NCI-H82 (cell line): ENCODE results near the gene FAM83G.
"Not testable (repeated sequence)": the region's sequence is repeated elsewhere in the genome, so short reads cannot be mapped to it uniquely, and the experiment has no call there.

Source experiments
- DNase-seq: peaks from one replicate; lab custom pipeline; 2025; lab: John Stamatoyannopoulos, UW

The FAM83G gene, protein sequence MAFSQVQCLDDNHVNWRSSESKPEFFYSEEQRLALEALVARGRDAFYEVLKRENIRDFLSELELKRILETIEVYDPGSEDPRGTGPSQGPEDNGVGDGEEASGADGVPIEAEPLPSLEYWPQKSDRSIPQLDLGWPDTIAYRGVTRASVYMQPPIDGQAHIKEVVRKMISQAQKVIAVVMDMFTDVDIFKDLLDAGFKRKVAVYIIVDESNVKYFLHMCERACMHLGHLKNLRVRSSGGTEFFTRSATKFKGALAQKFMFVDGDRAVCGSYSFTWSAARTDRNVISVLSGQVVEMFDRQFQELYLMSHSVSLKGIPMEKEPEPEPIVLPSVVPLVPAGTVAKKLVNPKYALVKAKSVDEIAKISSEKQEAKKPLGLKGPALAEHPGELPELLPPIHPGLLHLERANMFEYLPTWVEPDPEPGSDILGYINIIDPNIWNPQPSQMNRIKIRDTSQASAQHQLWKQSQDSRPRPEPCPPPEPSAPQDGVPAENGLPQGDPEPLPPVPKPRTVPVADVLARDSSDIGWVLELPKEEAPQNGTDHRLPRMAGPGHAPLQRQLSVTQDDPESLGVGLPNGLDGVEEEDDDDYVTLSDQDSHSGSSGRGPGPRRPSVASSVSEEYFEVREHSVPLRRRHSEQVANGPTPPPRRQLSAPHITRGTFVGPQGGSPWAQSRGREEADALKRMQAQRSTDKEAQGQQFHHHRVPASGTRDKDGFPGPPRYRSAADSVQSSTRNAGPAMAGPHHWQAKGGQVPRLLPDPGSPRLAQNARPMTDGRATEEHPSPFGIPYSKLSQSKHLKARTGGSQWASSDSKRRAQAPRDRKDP

DNA sequence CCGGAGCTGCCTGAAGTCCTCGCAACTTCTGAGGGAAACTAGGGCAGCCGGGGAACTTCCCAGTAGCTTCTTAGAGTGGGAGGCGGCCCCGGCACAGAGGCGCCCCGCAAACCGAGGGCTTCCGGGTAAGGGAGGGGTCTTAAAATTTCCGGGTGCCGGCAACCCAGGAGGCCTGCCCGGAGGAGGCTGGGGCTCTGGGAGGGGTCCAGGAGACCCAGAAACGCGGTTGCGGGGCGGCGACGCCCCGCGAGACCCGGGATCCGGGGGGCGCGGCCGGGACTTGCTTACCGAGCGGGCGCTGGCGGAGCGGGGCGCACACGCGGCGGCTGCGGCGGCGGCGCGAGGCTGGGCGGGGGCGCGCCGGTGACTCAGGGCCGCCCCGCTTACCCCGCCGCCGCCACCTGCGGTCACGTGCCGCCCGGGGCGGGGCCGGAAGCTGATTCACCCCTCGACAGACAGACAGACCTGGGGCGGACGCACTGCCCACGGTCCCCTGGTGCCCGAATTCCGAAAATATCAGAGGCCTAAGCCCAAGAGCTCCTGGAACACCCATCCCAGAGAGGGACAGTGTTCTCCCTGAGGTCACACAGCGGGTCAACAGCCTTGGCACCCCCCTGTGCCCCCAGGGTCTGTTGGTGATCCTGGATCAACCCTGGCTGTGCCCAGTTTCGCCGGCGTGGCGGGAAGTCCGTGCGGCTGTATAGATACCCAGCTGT is at the start of gene FAM83G:
FAM83G (minus strand) TSS at position 344 of the 716 bp plus-strand sequence. CDS start 723 bp downstream, outside the sequence.
- DNase-seq = peak; percentile 60

DNA sequence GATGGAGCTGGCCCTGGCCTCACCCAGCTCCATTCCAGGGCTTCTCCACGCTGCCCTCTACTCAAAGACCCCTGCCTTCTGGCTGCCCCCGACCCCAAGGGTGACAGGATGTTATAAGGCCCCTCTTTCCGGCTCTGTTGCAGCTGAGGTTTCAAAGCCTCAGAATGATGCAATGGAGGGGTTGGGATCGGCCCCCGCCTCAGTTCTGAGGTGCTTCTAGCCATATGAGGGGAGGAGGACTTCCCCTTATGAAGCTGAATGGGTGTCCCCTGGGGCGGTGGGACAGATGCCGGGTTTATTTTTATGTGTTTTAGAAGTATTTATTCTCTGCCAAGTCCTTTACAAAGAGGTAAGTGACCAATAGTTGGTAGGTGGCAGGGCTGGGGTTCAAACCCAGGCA is 44.3 kb upstream of the FAM83G start:
- DNase-seq = not testable (repeated sequence)

DNA sequence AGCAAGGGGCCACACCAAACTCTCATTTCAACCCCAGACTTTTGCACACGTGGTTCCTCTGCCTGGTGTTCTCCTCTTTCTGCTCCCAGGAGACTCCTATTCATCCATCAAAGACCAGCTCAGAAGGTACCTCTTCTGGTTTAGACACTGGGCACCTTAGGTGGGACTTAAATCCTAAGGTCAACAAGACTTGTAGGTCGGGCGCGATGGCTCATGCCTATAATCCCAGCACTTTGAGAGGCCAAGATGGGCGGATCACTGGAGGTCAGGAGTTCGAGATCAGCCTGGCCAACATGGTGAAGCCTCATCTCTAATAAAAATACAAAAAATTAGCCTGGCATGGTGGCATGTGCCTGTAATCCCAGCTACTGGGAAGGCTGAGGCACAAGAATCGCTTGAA is 42.9 kb upstream of the FAM83G start:
- DNase-seq = not testable (repeated sequence)

DNA sequence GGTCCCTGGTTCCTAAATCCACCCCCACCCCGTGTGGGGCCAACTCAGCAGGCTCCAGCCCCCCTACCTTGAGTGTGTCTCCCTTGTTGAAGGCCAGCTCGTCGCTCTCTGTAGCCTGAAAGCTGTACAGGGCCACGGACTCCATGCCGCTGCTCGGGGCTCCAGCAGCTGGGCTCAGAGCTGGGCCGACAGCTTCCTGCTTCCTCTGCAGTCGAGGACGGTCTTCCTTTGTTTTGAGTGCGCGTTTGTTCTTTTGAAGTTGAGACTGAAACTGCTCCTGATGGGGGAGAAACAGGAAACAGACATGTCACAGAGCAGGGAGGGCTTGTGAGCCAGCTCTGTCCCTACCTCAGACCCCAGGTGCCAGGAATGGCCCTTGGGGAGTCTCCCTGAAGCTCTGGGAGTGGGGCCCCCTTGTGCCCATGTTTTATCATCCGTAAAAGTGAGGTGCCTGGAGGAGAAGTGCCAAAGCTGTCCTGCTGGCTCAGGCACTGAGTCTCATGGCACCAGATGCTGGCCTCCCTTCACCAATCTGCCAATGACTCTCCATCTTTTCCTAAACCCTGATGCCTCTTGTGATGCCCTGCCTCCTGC is 42.3 kb upstream of the FAM83G start, which contains the start of gene GRAP:
GRAP (minus strand) TSS at position 176 of the 594 bp plus-strand sequence; CDS start at position 145, 31 bp downstream.
- DNase-seq = not testable (repeated sequence)

DNA sequence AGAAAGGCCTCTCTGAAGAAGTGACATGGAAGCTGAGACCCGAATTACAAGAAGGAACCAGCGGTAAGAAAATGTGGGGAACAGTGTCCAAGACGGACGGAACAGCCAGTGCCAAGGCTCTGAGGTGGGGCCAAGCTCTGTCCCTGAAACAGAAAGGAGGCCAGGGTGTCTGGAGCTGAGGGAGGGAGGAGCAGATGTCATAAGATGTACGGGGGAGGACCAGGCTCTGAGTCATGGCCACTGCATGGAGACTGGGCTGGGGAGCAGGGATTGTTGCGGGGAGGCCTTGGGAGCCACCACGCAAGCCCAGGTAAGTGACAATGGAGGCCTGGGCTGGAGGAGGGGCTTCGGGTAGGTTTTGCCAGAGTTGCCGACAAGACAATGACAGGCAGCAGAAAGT is 40.1 kb upstream of the FAM83G start:
- not testable (repeated sequence) for DNase-seq

DNA sequence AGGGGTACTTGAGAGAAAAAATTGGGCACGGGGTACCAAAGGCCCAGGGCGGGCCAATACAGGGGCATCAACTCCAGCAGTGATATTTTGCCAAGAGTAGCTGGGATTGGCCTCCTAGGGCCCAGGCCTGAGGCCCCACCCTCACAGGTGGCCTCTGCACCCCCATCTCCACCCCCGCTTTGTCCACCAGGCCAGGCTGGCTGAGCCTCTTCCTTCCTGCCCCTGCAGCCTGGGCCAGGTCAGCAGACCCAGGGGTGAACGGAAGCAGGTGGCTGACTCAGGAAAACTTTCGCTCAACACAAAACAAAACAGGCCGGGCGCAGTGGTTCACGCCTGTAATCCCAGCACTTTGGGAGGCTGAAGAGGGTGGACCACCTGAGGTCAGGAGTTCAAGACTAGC is 38.5 kb upstream of the FAM83G start:
- not testable (repeated sequence) for DNase-seq

DNA sequence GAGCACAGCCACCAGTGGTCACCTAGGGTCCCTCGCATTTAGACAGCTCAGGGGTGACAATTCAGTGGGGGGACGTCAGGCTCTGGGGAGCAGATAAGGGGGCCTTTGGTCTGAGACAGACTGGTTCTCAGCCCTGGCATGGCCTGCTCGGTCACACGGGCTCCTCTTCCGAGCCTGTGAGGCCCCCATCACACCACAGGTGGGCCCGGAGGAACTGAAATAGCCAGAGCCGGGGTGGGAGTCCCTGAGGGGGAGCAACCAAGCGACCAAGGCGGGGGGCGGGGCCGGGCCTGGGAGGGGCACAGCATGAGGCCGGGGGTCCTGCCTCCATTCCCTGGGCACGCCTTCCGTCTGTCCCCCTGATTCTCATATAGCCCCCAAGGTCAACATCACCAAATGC is 37.8 kb upstream of the FAM83G start:
- not testable (repeated sequence) for DNase-seq

DNA sequence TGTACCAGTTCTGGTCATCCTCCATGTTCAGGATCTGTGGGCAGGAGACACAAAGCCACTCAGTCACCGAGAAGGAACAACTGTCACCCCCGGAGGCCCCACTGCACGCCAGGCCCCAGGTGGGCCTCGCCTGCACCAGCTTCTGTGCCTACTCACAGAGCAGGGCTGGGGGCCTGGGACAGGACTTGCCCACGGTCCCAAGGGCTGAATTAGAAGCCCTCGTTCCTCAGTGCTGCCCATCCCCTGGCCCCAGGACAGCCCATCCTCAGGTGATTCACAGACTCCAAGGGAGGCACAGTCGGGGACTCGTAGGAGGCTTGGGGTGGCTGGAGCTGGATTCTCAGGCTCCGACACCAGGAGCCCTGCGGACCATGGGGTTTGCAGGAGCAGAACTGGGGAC is 37.3 kb upstream of the FAM83G start:
- not testable (repeated sequence) for DNase-seq

DNA sequence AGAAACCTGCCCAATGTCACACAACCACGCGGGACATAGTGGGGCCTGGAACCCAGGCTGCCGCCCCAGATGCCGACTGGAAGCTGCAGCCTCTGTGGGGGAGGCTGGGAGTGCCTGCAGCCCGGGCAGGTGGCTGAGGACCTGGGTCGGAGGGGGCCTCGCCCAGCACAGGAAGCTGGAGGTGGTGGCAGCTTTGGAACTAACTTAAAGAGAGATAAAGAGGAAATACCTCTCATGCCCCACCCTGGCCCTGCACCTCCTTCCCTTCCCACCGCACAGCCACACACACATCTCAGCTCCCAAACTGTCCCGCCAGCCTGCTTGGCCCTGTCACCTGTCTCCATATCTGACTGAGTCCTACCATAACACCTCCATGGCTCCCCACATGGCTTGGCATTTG is 35.8 kb upstream of the FAM83G start:
- not testable (repeated sequence) for DNase-seq

DNA sequence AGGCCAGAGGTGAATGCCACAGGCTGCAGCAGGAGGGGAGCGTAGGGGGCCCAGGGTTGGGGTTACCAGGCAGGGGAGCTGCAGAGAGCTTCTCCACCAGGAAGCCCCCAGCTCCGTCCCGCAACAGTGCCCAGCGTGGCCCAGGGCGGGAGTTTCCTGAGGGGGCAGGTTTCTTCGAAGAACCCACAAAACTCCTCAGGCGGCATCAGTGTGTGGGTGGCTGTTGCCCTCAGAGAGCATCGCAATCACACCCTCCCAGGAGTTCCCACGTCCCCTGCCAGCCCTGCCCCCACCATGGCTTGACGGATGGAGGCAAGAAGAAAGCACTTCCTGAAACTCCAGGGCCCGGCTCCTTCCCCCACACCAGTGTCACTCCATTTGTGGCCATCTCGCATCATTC is 34.2 kb upstream of the FAM83G start:
- DNase-seq = not testable (repeated sequence)

DNA sequence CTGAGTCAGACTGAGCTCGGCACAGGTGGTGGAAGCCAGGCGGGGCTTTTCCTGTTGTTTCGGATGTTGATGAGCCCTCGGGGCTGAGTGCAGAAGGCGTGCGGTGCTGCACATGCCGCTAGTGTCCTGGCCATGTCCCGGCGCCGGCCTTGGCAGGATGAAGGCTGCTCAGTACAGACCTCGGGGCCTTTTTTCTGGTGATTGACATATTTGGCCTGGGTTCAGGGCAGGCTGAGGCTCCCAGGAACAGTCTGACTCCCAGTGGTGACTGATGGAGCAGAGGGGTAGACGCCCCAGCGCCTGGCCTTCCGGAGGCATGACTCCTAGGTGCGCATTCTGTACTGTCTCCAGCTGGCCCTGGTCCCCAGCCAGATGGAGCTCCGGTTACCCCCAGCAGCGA is 33.4 kb upstream of the FAM83G start:
- not testable (repeated sequence) for DNase-seq

DNA sequence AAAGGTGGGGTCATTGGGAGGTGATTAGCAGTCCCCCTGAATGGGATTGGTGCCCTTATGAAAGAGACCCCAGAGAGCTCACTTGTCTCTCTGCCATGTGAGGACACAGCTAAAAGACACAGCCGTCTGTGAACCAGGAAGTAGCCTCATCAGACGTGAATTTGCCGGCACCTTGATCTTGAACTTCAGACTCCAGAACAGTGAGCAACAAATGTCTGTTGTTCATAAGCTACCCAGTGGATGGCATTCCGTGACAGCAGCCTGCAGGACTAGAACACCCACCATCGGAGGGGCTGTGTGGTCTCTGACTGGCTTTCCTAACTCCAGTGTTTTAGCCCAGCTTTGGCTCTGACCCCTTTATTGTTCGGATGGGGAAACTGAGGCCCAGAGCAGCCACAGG is 33.0 kb upstream of the FAM83G start:
- DNase-seq = not testable (repeated sequence)

DNA sequence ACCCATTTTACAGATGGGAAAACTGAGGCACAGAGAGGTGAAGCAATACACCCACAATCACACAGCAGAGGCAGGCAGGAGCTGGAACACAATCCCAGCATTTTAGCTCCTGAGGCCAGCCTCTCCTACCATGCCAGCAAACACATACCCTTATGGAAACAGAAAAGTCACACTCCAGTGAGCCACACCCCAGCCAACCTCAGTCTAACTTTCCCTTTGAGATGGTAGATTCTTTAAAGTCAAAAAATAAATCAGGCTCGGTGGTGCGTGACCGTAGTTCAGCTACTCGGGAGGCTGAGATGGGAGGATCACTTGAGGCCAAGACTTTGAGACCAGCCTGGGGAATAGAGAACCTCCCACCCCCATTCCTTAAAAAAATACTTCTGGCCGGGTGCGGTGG is 31.6 kb upstream of the FAM83G start:
- not testable (repeated sequence) for DNase-seq

DNA sequence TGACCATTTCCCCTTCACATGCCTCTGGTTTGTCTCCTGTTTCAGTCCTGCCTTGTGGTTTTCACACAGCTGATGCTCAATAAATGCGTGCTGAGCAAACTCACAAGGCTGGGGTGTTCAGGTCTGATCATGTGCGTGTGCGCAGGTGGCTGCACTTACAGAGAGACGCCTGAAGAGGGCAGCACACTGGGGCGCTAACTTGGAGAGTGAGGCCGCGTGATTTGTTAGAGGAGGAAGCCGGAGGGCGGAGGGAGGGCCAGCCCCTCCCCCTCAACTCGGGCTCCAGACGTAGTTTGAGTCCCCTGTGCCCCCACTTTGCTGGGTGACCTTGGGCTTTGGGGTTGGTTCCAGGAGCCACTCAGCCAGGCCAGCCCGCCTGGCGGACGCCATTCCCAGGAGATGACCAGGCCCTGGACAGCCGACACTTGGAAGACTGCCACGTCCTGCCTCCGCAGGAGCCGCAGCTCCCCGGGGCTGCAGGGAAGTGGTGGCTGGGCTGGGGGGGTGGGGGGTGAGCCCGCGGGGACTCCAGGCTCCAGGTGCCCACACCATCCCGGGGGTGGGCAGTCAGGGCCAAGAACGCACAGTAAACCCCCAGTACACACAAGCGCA is 27.9 kb upstream of the FAM83G start:
- not testable (repeated sequence) for DNase-seq

DNA sequence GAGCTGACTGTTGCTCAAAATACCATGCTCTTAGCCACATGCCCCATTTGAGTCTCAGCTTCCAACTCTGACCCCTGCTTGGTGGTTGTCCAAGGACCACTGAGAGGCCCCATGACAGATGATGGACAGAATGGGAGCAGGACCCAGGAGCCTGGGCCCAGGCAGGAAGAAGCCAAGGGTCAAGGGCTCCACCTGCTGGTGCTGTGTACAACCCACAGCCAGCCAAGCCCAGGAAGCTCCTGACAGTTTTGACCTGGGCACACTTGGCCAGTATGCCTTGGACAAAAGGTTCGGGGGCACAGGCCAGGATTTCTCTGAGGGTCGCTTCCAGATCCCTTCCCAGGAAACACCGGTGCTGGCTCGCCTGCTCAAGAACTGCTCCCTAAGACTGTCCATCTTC is 27.2 kb upstream of the FAM83G start:
- DNase-seq = not testable (repeated sequence)

DNA sequence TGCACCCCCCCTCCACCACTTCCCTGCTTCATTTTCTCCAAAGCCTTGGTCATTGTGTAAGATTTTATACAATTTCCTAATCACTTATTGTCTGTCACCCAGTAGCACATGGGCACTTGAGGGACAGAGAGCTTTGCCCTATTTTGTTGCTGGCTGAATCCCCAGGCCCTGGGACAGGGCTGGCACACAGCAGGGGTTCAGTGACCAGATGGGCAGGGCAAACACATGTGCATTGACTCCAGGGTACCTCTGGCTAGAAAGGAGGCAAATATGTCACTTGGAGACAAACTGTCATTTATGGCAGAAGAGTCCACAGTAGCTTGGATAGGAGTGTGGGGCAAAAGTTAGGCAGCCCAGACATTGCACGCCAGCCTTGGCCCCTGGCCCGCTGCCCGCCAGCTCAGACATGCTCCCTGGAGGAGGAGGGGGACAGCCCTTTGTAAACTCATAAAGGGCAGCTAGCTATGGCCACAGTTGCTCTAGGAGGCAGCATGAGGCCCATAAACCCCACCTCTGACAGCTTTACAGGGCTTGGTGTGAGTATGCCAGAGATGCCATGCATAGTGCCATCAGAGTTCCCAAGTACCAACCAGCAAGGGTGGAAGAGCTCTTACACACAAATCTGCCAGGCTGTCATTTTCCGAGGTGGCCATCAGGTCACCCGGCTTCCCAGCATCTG is 26.3 kb upstream of the FAM83G start:
- not testable (repeated sequence) for DNase-seq

DNA sequence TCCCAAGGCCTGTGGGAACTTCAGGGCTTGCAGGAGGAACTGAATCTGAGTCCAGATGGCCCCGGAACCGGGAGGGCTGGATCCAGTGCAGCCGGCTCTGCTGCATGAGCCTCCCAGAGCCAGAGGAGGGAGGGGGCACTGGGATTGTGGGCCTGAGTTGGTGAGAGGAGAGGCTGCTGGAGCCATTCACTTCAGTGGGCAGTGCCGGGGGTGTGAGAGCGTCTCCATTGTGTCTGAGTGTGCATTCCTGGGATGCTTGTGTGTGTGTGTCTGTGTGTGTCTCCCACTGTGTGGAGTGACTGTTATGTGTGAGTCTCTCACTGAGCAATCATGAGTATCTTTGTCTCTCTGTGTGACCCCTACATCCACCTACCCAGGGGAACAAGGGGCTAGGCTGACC is 25.2 kb upstream of the FAM83G start:
- not testable (repeated sequence) for DNase-seq

DNA sequence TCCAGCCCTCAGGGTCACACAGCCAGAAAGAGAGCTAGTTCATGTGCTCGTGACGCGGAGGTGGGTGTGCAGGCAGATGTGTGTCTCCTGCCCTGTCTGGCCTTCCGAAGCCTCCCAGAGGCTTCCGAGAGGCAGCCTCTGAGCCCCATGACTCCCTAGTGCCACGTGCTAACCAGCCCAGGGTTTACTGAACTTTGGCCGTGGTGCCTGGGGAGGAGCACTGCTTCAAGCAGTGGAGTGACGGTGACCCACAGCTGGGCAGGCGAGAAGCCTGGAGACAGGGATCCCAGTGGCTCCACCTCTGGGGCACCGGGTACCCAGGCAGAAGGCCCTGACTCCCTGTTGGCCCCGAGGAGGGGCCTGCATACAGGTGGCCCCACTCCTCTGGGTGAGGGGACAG is 24.1 kb upstream of the FAM83G start:
- not testable (repeated sequence) for DNase-seq

DNA sequence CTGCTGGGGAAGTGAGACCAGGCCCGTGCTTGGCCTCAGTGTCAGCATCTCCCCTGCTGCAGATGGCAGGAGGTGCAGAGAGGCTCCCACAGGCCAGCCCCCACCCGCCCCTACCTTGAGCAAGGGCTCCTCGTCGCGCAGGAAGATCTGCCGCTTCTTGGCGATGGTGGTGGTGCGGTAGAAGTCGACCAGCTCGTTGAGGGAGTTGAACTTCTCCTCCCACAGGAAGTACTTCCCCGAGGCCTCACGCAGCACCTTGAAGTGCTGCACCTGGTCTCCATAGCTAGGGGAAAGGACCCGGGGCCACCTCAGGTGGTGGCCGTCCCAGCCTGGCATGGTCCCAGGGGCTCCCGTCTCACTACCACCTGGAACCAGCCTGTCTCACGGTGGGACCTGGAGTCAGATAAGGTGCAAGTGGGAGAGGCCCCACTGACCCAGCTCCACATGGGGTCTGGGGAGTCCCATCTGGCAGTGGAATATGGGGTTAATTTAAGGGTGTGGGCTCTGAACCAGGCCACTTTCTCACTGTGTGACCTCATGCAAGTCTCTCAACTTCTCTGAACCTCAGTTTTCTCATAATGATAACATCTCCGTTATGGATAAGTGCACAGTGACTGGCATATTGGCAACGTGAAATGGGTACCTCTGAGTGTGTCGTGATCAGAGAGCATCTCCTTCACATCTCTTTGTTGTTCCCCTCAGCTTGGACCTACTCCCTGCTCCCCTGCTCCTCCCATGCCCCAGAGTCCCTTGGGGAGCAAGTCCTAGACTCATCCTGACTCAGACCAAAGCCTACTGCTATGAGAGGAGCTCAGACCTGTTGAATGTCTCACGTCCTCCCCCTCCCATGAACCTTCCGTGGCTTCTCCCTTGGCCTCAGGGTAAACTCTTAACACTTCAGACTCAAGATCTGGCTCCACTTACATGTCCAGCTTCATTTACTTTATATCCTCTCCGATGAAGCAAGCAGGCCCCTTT is 19.8 kb upstream of the FAM83G start:
- DNase-seq = no peak
